Endothelial cell of umbilical vein (primary cell): ENCODE data around the gene SLC5A11. TPM values are rescaled to one million over a fixed set of nuclear protein-coding genes. Genes with fewer than 3 reads are reported as not detected.

Experiments
- BruUV-seq: library from RNA; stranded (reverse); fragments of 400-500 nt; replicated peaks from 2 replicates; lab custom pipeline; 2021; lab: Mats Ljungman, UMichigan
- CTCF ChIA-PET: fragments of 300-600, 350-600 bp; sonication (Branson Sonifier 250); formaldehyde crosslinking; loops from one replicate; lab custom pipeline; 2021; ENCODE audit warnings: antibody characterized with exemption, inconsistent platforms; lab: Charles Lee
- POLR2A ChIA-PET: fragments of 300-600, 350-600 bp; sonication (Branson Sonifier 250); formaldehyde crosslinking; loops from one replicate; lab custom pipeline; 2021; ENCODE audit warnings: antibody characterized with exemption, inconsistent platforms; lab: Charles Lee
- DNase-seq: peaks from one replicate; pipeline ENCODE4 v3.0.0-alpha.2; 2011; ENCODE audit warnings: low read depth, low spot score
- FAIRE-seq: peaks from 2 replicates; lab custom pipeline; 2011; peaks lifted over from hg19 to GRCh38; lab: Jason Lieb, UNC
- H2AFZ ChIP-seq: 2 replicates; pipeline ENCODE4 v1.6.0; 2012; ENCODE audit warnings: low read depth, low read length, control low read depth, inconsistent platforms
- H3K27ac ChIP-seq: 2 replicates; pipeline ENCODE4 v1.5.1; 2011; ENCODE audit warnings: low read depth, mild to moderate bottlenecking, control low read depth, low read length, moderate library complexity; ENCODE audit not compliant: insufficient read depth
- H3K27me3 ChIP-seq, 2 experiments: 2 replicates each; pipeline versions ENCODE4 v1.6.0 to v1.6.1; 2011; ENCODE audit warnings: low read length in 2 of 2, mixed read lengths in 1 of 2; ENCODE audit not compliant: control insufficient read depth in 2 of 2, insufficient read depth in 2 of 2
- H3K36me3 ChIP-seq, 2 experiments: 2 replicates in 1 of 2; 3 replicates in 1 of 2; pipeline ENCODE4 v1.5.1; 2011; ENCODE audit warnings: low read length in 2 of 2, mild to moderate bottlenecking in 1 of 2, moderate library complexity in 1 of 2; ENCODE audit not compliant: control insufficient read depth in 2 of 2, insufficient read depth in 2 of 2; ENCODE audit errors: extremely low read depth in 1 of 2
- H3K4me1 ChIP-seq: 3 replicates; pipeline ENCODE4 v1.5.1; 2011; ENCODE audit warnings: mild to moderate bottlenecking, low read length; ENCODE audit not compliant: control insufficient read depth, insufficient read depth; ENCODE audit errors: extremely low read depth
- H3K4me2 ChIP-seq: 2 replicates; pipeline ENCODE4 v1.6.1; 2011; ENCODE audit warnings: low read length, control low read depth, mixed read lengths; ENCODE audit not compliant: insufficient read depth
- H3K4me3 ChIP-seq, 3 experiments: fragments of 200-600 bp in 1 of 3; sonication (generic), shearing (Covaris generic) in 1 of 3; replicated peaks in 1 of 3; 2 replicates each; pipeline ENCODE4 v1.5.1; 2011 to 2016; ENCODE audit warnings: control low read depth in 3 of 3, low read length in 3 of 3, mild to moderate bottlenecking in 2 of 3, inconsistent platforms in 1 of 3, low read depth in 1 of 3, moderate library complexity in 1 of 3; ENCODE audit not compliant: insufficient read depth in 1 of 3
- H3K79me2 ChIP-seq: 2 replicates; pipeline ENCODE4 v1.6.0; 2012; ENCODE audit warnings: low read length, inconsistent platforms; ENCODE audit not compliant: control insufficient read depth, insufficient read depth
- H3K9ac ChIP-seq: replicated peaks from 2 replicates; pipeline ENCODE3; 2011; ENCODE audit warnings: low read length, control low read depth; ENCODE audit not compliant: insufficient read depth; ENCODE audit errors: extremely low read depth
- H3K9me1 ChIP-seq: replicated peaks from 3 replicates; pipeline ENCODE4 v1.6.0; 2011; ENCODE audit warnings: mild to moderate bottlenecking, low read length; ENCODE audit not compliant: control insufficient read depth, insufficient read depth; ENCODE audit errors: extremely low read depth
- H3K9me3 ChIP-seq: replicated peaks from 2 replicates; pipeline ENCODE4 v1.5.1; 2012; ENCODE audit warnings: low read length, inconsistent platforms; ENCODE audit not compliant: control insufficient read depth, insufficient read depth
- H4K20me1 ChIP-seq: replicated peaks from 2 replicates; pipeline ENCODE3; 2011; ENCODE audit warnings: mild to moderate bottlenecking, low read length; ENCODE audit not compliant: control insufficient read depth, insufficient read depth; ENCODE audit errors: extremely low read depth
- CTCF ChIP-seq, 2 donors: IDR thresholded peaks; 1 replicate in 1 of 2; 2 replicates in 1 of 2; pipeline ENCODE4 v1.5.1; 2011; ENCODE audit warnings: low read length in 2 of 2, mild to moderate bottlenecking in 2 of 2, moderate library complexity in 2 of 2, control low read depth in 1 of 2, inconsistent platforms in 1 of 2, low read depth in 1 of 2; ENCODE audit not compliant: insufficient read depth in 1 of 2; ENCODE audit errors: extremely low read depth in 1 of 2
- EZH2 ChIP-seq: IDR thresholded peaks from 2 replicates; pipeline ENCODE4 v1.6.1; 2012; ENCODE audit warnings: borderline replicate concordance, low read depth, mild to moderate bottlenecking, moderate library complexity, low read length, inconsistent platforms; ENCODE audit not compliant: severe bottlenecking
- FOS ChIP-seq: IDR thresholded peaks from 2 replicates; pipeline ENCODE4 v1.6.1; 2011; ENCODE audit warnings: mild to moderate bottlenecking, low read length, moderate library complexity, borderline replicate concordance; ENCODE audit not compliant: insufficient read depth
- GATA2 ChIP-seq: IDR thresholded peaks from 2 replicates; pipeline ENCODE4 v1.7.0; 2011; ENCODE audit warnings: low read depth, mild to moderate bottlenecking, moderate library complexity, mixed read lengths, low read length; ENCODE audit not compliant: insufficient read length, insufficient read depth
- JUN ChIP-seq: IDR thresholded peaks from 2 replicates; pipeline ENCODE4 v1.6.1; 2011; ENCODE audit warnings: borderline replicate concordance, low read depth; ENCODE audit not compliant: insufficient read length, insufficient read depth
- MAX ChIP-seq: IDR thresholded peaks from 2 replicates; pipeline ENCODE4 v1.6.1; 2011; ENCODE audit not compliant: insufficient read depth, insufficient read length
- MYC ChIP-seq: IDR thresholded peaks from one replicate; pipeline ENCODE4 v1.6.1; 2011; ENCODE audit warnings: mild to moderate bottlenecking, low read depth, low read length
- POLR2A ChIP-seq: IDR thresholded peaks from 2 replicates; pipeline ENCODE4 v1.6.1; 2012; ENCODE audit warnings: low read depth, mild to moderate bottlenecking, control low read depth, low read length
- POLR2AphosphoS5 ChIP-seq: IDR thresholded peaks from 2 replicates; pipeline ENCODE4 v1.6.1; 2012; ENCODE audit warnings: low read depth, mild to moderate bottlenecking, control low read depth, low read length, moderate library complexity; ENCODE audit not compliant: insufficient read depth
- dilution Hi-C: fragments of 300-500 bp; cut with MboI; formaldehyde crosslinking; loops from one replicate; pipeline ENCODE4 v1.15.0; 2019; ENCODE audit warnings: low sequenced_read_pairs; ENCODE audit not compliant: extremely low pct_ligation_motif_present
- intact Hi-C: fragments of 100-400 bp; cut with micrococcal nuclease; formaldehyde crosslinking; loops from one replicate; pipeline ENCODE4 v1.10.0; 2022
- polyA plus RNA-seq, 4 experiments: library from polyadenylated mRNA; depleted of rRNA in 3 of 4; stranded (reverse) in 3 of 4; unstranded in 1 of 4; fragments of >200 nt; gene quantifications; 2 replicates each; pipeline versions ENCODE4 v1.2.1 to v1.2.3, GENCODE V29; 2011 to 2012; ENCODE audit warnings: missing spikeins in 1 of 4
- total RNA-seq: library from RNA; stranded (reverse); gene quantifications from 2 replicates; pipeline ENCODE4 v1.2.3, GENCODE V29; 2021

SLC5A11 gene
- total and polyA plus RNA-seq, 2 donors (not counting 3 experiments of a cell fraction or from before 2014, with no cell fraction given) = 0.12 TPM; not detected in 1

- no peaks in the 10 kb centered on the region for H3K9me1 ChIP-seq
- TF ChIP-seq GATA2 (no peak), MYC (no peak), FOS (no peak), EZH2 (no peak), MAX (no peak), JUN (no peak), POLR2AphosphoS5 (no peak), CTCF (IDR thresholded peaks at IDR 0.05; ENCODE audit: extremely low read depth in 1 of 2, insufficient read depth in 1 of 2, low read depth in 1 of 2, low read length in 2 of 2) (no peak), POLR2A (no peak)
- dilution Hi-C loops = no loop called here
- no peaks in the 10 kb centered on the region for H4K20me1 ChIP-seq
- ChIA-PET POLR2A (no interaction called here), CTCF (interaction anchor here (0.7 to 1.6 kb wide), 5 partner anchors 8 to 28 kb away, joined by 3 to 5 read pairs (median 3); no protein-coding TSS in a partner anchor)
- no peaks in the 10 kb centered on the region for H3K27me3 ChIP-seq
- intact Hi-C loops = loop anchor here (10.0 kb wide), 1 partner anchor 186 kb away; no protein-coding TSS in a partner anchor
- H3K27ac ChIP-seq = no peak overlapping the region
- no peaks in the 10 kb centered on the region for H3K36me3 ChIP-seq
- no peaks in the 10 kb centered on the region for H3K9me3 ChIP-seq
- peak; percentile 86 for FAIRE-seq
- H2AFZ ChIP-seq = no peak overlapping the region
- H3K4me3 ChIP-seq = no peak overlapping the region
- peaks cover 8% of the 10 kb centered on the region for H3K4me1 ChIP-seq
- peak; percentile 49 for DNase-seq
- H3K9ac ChIP-seq = no peak overlapping the region
- no peak overlapping the region for H3K4me2 ChIP-seq
- no TSS peak for BruUV-seq
- no peaks in the 10 kb centered on the region for H3K79me2 ChIP-seq
These were observed 12.7 kb downstream of the SLC5A11 start for GRCh38 chr16:24858219-24859041.
